Keratinocyte (primary cell): ENCODE data around the gene KCNN1. TPM values are rescaled to one million over a fixed set of nuclear protein-coding genes. Genes with fewer than 3 reads are reported as not detected.

Experiments
- DNase-seq: peaks from one replicate; pipeline ENCODE4 v3.0.0-alpha.2; 2011; ENCODE audit warnings: low read depth, missing footprints, low spot score
- FAIRE-seq: peaks from 2 replicates; lab custom pipeline; 2011; peaks lifted over from hg19 to GRCh38; lab: Jason Lieb, UNC
- H2AFZ ChIP-seq: 2 replicates; pipeline ENCODE4 v1.6.0; 2012; ENCODE audit warnings: low read length, control low read depth, inconsistent platforms; ENCODE audit not compliant: control insufficient read depth
- H3K27ac ChIP-seq: 2 replicates; pipeline ENCODE4 v1.5.1; 2011; ENCODE audit warnings: low read length; ENCODE audit not compliant: control insufficient read depth, insufficient read depth
- H3K27me3 ChIP-seq: 3 replicates; pipeline ENCODE4 v1.6.0; 2011; ENCODE audit warnings: low read length; ENCODE audit not compliant: control insufficient read depth, insufficient read depth; ENCODE audit errors: extremely low read depth
- H3K36me3 ChIP-seq, 2 experiments: 2 replicates in 1 of 2; 3 replicates in 1 of 2; pipeline ENCODE4 v1.5.1; 2011; ENCODE audit warnings: low read length in 2 of 2, mild to moderate bottlenecking in 1 of 2; ENCODE audit not compliant: control insufficient read depth in 2 of 2, insufficient read depth in 2 of 2; ENCODE audit errors: extremely low read depth in 1 of 2
- H3K4me1 ChIP-seq: 3 replicates; pipeline ENCODE4 v1.5.1; 2011; ENCODE audit warnings: low read length; ENCODE audit not compliant: control insufficient read depth, insufficient read depth; ENCODE audit errors: extremely low read depth
- H3K4me2 ChIP-seq: 3 replicates; pipeline ENCODE4 v1.6.0; 2011; ENCODE audit warnings: low read depth, low read length; ENCODE audit not compliant: control insufficient read depth, insufficient read depth; ENCODE audit errors: extremely low read depth
- H3K4me3 ChIP-seq, 3 experiments: fragments of 200-600 bp in 1 of 3; sonication (generic) in 1 of 3; 2 replicates in 2 of 3; 3 replicates in 1 of 3; pipeline ENCODE4 v1.5.1; 2011 to 2016; ENCODE audit warnings: low read length in 3 of 3, mild to moderate bottlenecking in 3 of 3, control low read depth in 2 of 3, inconsistent platforms in 1 of 3, low read depth in 1 of 3, mixed read lengths in 1 of 3, mixed run types in 1 of 3, moderate library complexity in 1 of 3; ENCODE audit not compliant: control insufficient read depth in 2 of 3, insufficient read depth in 2 of 3; ENCODE audit errors: extremely low read depth in 1 of 3
- H3K79me2 ChIP-seq: 2 replicates; pipeline ENCODE4 v1.6.0; 2012; ENCODE audit warnings: low read length; ENCODE audit not compliant: control insufficient read depth, insufficient read depth
- H3K9ac ChIP-seq: 3 replicates; pipeline ENCODE4 v1.6.0; 2011; ENCODE audit warnings: low read length; ENCODE audit not compliant: control insufficient read depth, insufficient read depth; ENCODE audit errors: extremely low read depth
- H3K9me1 ChIP-seq: 3 replicates; pipeline ENCODE4 v1.6.0; 2011; ENCODE audit warnings: low read length; ENCODE audit not compliant: control insufficient read depth, insufficient read depth; ENCODE audit errors: extremely low read depth
- H3K9me3 ChIP-seq: 2 replicates; pipeline ENCODE4 v1.5.1; 2012; ENCODE audit warnings: low read depth, low read length; ENCODE audit not compliant: control insufficient read depth
- H4K20me1 ChIP-seq: 3 replicates; pipeline ENCODE4 v1.6.0; 2011; ENCODE audit warnings: low read length; ENCODE audit not compliant: control insufficient read depth, insufficient read depth; ENCODE audit errors: extremely low read depth
- CTCF ChIP-seq, 3 experiments: IDR thresholded peaks in 1 of 3; conservative IDR thresholded peaks in 1 of 3; optimal IDR thresholded peaks in 1 of 3; 2 replicates in 2 of 3; 3 replicates in 1 of 3; pipeline versions ENCODE3 to v1.5.1; 2011; ENCODE audit warnings: low read length in 3 of 3, mild to moderate bottlenecking in 3 of 3, moderate library complexity in 2 of 3, control low read depth in 1 of 3, inconsistent platforms in 1 of 3; ENCODE audit not compliant: insufficient read depth in 2 of 3; ENCODE audit errors: extremely low read depth in 1 of 3
- EZH2 ChIP-seq: IDR thresholded peaks from one replicate; pipeline ENCODE4 v1.6.1; 2012; ENCODE audit warnings: inconsistent platforms, mild to moderate bottlenecking, low read length, moderate library complexity
- dilution Hi-C: fragments of 300-500 bp; cut with MboI; formaldehyde crosslinking; loops from one replicate; pipeline ENCODE4 v1.7.0; 2020; ENCODE audit warnings: low sequenced_read_pairs; ENCODE audit not compliant: extremely low pct_ligation_motif_present
- polyA plus RNA-seq, 5 experiments: library from polyadenylated mRNA; depleted of rRNA in 3 of 5; stranded (reverse) in 3 of 5; stranded (forward) in 1 of 5; unstranded in 1 of 5; fragments of >200 nt; gene quantifications; 1 replicate in 1 of 5; 2 replicates in 3 of 5; 3 replicates in 1 of 5; pipeline versions ENCODE4 v1.2.1 to v1.2.3, GENCODE V29; 2011 to 2012; ENCODE audit warnings: missing spikeins in 2 of 5, low read depth in 1 of 5, low replicate concordance in 1 of 5

KCNN1 gene
- polyA plus RNA-seq, 1 donor (not counting 4 experiments of a cell fraction or from before 2014, with no cell fraction given): not detected

GRCh38 chr19:17969096-17969792, 2.3 kb downstream of the KCNN1 start:
- Histone ChIP-seq H4K20me1 (no peaks in the 10 kb centered on the region), H3K4me3 (no peak overlapping the region), H3K9me3 (no peaks in the 10 kb centered on the region), H3K4me2 (no peak overlapping the region), H3K9ac (no peak overlapping the region), H3K27me3 (peaks cover 33% of the 10 kb centered on the region), H3K36me3 (no peaks in the 10 kb centered on the region), H3K9me1 (no peaks in the 10 kb centered on the region), H3K27ac (no peak overlapping the region), H2AFZ (no peak overlapping the region), H3K79me2 (no peaks in the 10 kb centered on the region), H3K4me1 (no peaks in the 10 kb centered on the region)
- dilution Hi-C loops: no loop called here
- TF ChIP-seq CTCF (optimal IDR thresholded peaks at IDR 0.05 in 1 of 3, IDR thresholded peaks at IDR 0.05 in 1 of 3, conservative IDR thresholded peaks at IDR 0.05 in 1 of 3; ENCODE audit: extremely low read depth in 1 of 3, insufficient read depth in 2 of 3, low read length in 3 of 3): no peak
- TF ChIP-seq EZH2: no peak
- no peak for DNase-seq
- FAIRE-seq: no peak

GRCh38 chr19:17972230-17972629, 5.3 kb downstream of the KCNN1 start:
- no peaks in the 10 kb centered on the region for H3K79me2 ChIP-seq
- H2AFZ ChIP-seq: no peak overlapping the region
- no peaks in the 10 kb centered on the region for H3K4me1 ChIP-seq
- dilution Hi-C loops: no loop called here
- FAIRE-seq: no peak
- H3K9ac ChIP-seq: no peak overlapping the region
- no peaks in the 10 kb centered on the region for H3K9me3 ChIP-seq
- H3K27me3 ChIP-seq: peaks cover 11% of the 10 kb centered on the region
- no peaks in the 10 kb centered on the region for H3K36me3 ChIP-seq
- DNase-seq: no peak
- TF ChIP-seq EZH2 (no peak), CTCF (optimal IDR thresholded peaks at IDR 0.05 in 1 of 3, IDR thresholded peaks at IDR 0.05 in 1 of 3, conservative IDR thresholded peaks at IDR 0.05 in 1 of 3; ENCODE audit: extremely low read depth in 1 of 3, insufficient read depth in 2 of 3, low read length in 3 of 3) (no peak)
- H3K9me1 ChIP-seq: no peaks in the 10 kb centered on the region
- peaks cover 2% of the 10 kb centered on the region for H4K20me1 ChIP-seq
- no peak overlapping the region for H3K4me2 ChIP-seq
- H3K4me3 ChIP-seq: no peak overlapping the region
- H3K27ac ChIP-seq: no peak overlapping the region
